CD4-positive, alpha-beta T cell treated with Interleukin-1 beta for 1 hour (primary cell): ENCODE data around the gene CLDN8.

ENCODE experiments used
- DNase-seq, 2 donors: peaks; one replicate each; pipeline ENCODE4 v3.0.0-alpha.2; 2020 to 2022

The CLDN8 gene

GRCh38 chr21:30216041-30216723 is at the start of gene CLDN8:
Gene CLDN8 (minus strand): TSS chr21:30216097. CDS start chr21:30215925, 172 bp downstream.
- no peak for DNase-seq

- no peak for DNase-seq
These were observed 41.9 kb upstream of the CLDN8 start for GRCh38 chr21:30257773-30258172.

- DNase-seq, result no peak
These were observed 40.2 kb upstream of the CLDN8 start for GRCh38 chr21:30256100-30256499.

- no peak for DNase-seq
These were observed 39.8 kb upstream of the CLDN8 start for GRCh38 chr21:30255679-30256078.

- DNase-seq, result no peak
These were observed 35.9 kb upstream of the CLDN8 start for GRCh38 chr21:30251781-30252180.

GRCh38 chr21:30249936-30250335 is 34.0 kb upstream of the CLDN8 start:
- DNase-seq, result no peak

- DNase-seq, result no peak
These were observed 32.9 kb upstream of the CLDN8 start for GRCh38 chr21:30248844-30249243.

- DNase-seq, result no peak
These were observed 29.2 kb upstream of the CLDN8 start for GRCh38 chr21:30245061-30245460.

GRCh38 chr21:30243691-30244090 is 27.8 kb upstream of the CLDN8 start:
- no peak for DNase-seq

- no peak for DNase-seq
These were observed 24.8 kb upstream of the CLDN8 start for GRCh38 chr21:30240661-30241060.

GRCh38 chr21:30238168-30238567 is 22.3 kb upstream of the CLDN8 start:
- no peak for DNase-seq

GRCh38 chr21:30234643-30235042 is 18.7 kb upstream of the CLDN8 start:
- DNase-seq, result no peak

- DNase-seq, result no peak
These were observed 18.2 kb upstream of the CLDN8 start for GRCh38 chr21:30234050-30234449.

- DNase-seq, result no peak
These were observed 17.5 kb upstream of the CLDN8 start for GRCh38 chr21:30233228-30234020.

- no peak for DNase-seq
These were observed 16.1 kb upstream of the CLDN8 start for GRCh38 chr21:30232011-30232410.

GRCh38 chr21:30227633-30228404 is 11.9 kb upstream of the CLDN8 start:
- DNase-seq, result no peak

GRCh38 chr21:30227128-30227527 is 11.2 kb upstream of the CLDN8 start:
- no peak for DNase-seq

- no peak for DNase-seq
These were observed 7.7 kb upstream of the CLDN8 start for GRCh38 chr21:30223596-30223995.

GRCh38 chr21:30222724-30223123 is 6.8 kb upstream of the CLDN8 start:
- no peak for DNase-seq

GRCh38 chr21:30211071-30211470 is 4.8 kb downstream of the CLDN8 start:
- no peak for DNase-seq

GRCh38 chr21:30209601-30210000 is 6.3 kb downstream of the CLDN8 start:
- no peak for DNase-seq

GRCh38 chr21:30207252-30207579 is 8.7 kb downstream of the CLDN8 start:
- DNase-seq, result no peak

GRCh38 chr21:30206551-30207251 is 9.2 kb downstream of the CLDN8 start:
- DNase-seq, result no peak
